ENCODE data around the gene WNT5B. TPM values are rescaled to one million over a fixed set of nuclear protein-coding genes. Genes with fewer than 3 reads are reported as not detected.

Gene WNT5B
- total RNA-seq, 1 donor, result 78.2 TPM

DNA sequence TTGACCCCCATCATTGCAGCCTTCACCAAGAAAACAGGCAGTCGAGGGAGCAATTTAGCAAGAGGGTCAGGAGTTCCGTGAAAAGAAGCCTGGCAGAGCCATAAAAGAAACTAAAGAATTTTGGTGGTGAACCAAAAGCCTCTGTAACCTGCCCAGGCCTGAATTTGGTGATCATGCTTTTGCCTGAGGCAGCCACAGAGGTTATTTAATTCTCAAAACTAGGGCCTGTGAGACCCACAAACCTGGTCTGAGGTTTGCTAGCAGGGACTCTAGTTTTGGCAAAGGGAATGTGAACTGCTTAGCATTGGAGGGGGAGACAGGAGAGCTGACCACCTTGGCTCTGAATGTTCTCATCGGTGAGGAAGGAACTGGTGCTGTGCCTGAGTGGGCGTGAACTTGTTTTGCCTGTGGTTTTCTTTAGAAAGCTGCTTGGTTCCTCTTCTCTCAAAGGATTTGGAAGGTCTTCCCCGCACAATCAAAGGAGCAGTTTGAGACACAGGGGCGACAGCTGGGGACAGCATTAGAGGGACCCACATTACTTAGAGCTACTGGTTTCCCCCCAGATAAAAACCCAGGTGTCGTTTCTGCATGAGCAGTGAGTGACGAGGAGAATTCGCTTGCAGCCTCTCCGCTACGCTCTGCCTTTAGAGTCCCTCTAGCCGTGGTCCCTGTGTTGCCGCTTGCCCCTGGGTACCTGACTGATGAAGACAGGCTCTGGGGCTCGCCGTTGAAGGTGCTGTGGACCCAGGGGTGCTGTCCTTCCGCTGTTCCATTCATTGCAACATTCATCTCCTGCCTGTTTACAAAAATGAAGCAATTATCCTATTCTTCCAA lies 12.6 kb upstream of the WNT5B start:
- H3K4me3 ChIP-seq (ENCODE audit: low read depth, low read length), result no peak overlapping the region

DNA sequence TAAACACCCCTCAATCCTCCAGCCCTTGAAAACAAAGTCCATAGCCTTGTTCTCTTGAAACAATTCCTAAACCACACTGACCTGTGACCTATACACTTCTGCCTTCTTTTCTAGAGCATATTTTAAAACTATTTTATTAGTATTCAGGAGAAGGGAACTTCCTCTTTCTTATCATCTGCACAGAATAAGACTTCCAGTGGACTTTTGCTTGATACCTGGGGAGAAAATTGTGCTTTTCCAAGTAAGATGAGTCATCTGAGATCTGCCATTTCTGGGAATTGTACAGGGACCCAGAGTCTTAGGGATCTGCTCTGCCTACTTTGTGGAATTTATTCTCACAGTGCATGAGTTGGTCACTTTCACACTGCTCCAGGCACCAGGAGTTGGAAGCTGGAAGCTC lies 10.5 kb upstream of the WNT5B start:
- H3K4me3 ChIP-seq (ENCODE audit: low read depth, low read length), result no peak overlapping the region
- TF ChIP-seq, protein P1, sequence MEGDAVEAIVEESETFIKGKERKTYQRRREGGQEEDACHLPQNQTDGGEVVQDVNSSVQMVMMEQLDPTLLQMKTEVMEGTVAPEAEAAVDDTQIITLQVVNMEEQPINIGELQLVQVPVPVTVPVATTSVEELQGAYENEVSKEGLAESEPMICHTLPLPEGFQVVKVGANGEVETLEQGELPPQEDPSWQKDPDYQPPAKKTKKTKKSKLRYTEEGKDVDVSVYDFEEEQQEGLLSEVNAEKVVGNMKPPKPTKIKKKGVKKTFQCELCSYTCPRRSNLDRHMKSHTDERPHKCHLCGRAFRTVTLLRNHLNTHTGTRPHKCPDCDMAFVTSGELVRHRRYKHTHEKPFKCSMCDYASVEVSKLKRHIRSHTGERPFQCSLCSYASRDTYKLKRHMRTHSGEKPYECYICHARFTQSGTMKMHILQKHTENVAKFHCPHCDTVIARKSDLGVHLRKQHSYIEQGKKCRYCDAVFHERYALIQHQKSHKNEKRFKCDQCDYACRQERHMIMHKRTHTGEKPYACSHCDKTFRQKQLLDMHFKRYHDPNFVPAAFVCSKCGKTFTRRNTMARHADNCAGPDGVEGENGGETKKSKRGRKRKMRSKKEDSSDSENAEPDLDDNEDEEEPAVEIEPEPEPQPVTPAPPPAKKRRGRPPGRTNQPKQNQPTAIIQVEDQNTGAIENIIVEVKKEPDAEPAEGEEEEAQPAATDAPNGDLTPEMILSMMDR (IDR thresholded peaks at IDR 0.05; ENCODE audit: insufficient read depth, low read depth, low read length), result no peak
- DNase-seq (ENCODE audit: low read depth), result no peak

More for the DNA sequence above, 12.6 kb upstream of the WNT5B start:
- TF ChIP-seq, protein P1 (IDR thresholded peaks at IDR 0.05; ENCODE audit: insufficient read depth, low read depth, low read length), result no peak
- no peak for DNase-seq (ENCODE audit: low read depth)

DNA sequence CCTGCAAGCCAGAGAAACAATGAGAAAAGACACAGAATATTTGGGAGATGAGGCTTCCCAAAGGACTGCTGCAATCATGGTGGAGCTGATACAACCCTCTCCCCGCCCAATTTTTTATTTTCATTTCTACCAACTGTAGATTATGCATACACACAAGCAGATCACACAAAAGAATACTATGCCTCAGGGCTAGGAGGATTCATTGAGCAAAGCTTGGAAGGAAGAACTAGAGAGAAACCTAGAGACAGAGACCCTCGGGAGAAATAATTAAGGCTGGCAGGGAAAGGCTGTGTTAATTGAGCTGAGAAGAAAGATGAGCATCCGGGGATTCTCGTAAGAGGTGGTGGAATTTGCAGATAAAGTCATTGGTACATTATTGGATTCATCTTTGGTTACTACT lies 9.9 kb upstream of the WNT5B start:
- TF ChIP-seq, protein P1 (IDR thresholded peaks at IDR 0.05; ENCODE audit: insufficient read depth, low read depth, low read length), result no peak

DNA sequence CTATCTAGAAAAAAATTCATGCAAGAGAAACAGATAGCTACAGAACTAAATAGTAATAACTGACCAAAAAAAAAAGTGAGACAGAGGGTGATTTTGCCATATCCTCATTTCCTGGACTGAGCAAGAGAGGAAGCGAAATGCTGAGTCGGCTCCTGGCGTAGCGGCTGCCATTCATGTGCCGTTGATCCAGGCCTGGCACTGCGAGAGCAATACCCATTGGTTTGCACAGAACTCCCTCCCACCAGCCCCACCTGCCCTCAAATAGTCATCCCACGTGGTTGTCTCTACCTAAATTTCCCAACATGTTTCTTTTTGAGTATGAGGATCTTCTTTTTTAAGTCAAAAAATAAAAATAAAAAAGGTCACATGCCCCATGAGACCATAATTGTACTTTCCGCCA lies 9.4 kb upstream of the WNT5B start:
- TF ChIP-seq, protein P1 (IDR thresholded peaks at IDR 0.05; ENCODE audit: insufficient read depth, low read depth, low read length), result no peak
- H3K4me3 ChIP-seq (ENCODE audit: low read depth, low read length), result no peak overlapping the region

More for the DNA sequence above, 9.9 kb upstream of the WNT5B start:
- no peak overlapping the region for H3K4me3 ChIP-seq (ENCODE audit: low read depth, low read length)
- DNase-seq (ENCODE audit: low read depth), result no peak

DNA sequence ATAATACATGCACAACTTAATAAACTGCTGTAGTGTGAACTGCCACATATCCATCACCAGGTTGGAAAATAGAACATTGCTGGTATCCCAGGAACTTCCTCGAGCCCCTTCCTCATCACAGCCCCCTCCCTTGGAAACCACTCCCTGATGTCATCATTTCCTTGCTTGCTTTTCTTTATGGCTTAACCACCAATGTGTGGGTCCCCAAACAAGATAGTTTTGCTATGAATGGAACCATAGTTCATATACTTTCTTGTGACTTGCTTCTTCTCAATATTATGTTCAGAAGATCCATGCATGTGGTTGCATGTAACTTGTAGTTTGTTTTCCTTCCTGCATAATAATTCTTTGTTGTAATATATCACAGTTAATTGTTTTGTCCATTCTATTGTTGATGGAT lies 8.9 kb upstream of the WNT5B start:
- H3K4me3 ChIP-seq (ENCODE audit: low read depth, low read length), result no peak overlapping the region
- DNase-seq (ENCODE audit: low read depth), result no peak
- TF ChIP-seq, protein P1 (IDR thresholded peaks at IDR 0.05; ENCODE audit: insufficient read depth, low read depth, low read length), result no peak

More for the DNA sequence above, 9.4 kb upstream of the WNT5B start:
- no peak for DNase-seq (ENCODE audit: low read depth)

DNA sequence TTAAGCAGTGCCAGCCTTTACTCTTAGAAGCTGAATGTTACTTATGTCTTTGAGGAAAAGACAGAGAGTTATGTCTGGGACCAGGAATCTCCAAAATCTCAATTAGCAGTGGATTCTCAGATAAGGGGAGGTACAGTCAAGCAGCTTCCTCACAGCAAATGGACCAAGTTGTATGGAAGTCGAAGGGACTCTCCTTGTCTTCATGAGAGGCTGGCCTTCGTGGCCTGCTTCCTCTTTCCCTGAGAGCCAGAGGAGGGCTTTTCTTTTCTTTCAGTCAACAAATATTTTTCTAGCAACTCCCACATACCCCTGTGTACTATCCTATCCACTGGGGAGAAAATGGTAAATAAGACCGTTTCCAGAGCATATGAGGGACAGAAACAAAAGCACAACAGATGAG lies 6.6 kb upstream of the WNT5B start:
- DNase-seq (ENCODE audit: low read depth), result peak; percentile 67
- TF ChIP-seq, protein P1 (IDR thresholded peaks at IDR 0.05; ENCODE audit: insufficient read depth, low read depth, low read length), result no peak
- H3K4me3 ChIP-seq (ENCODE audit: low read depth, low read length), result no peak overlapping the region
